Measurements from ENCODE around the gene ASCL4.

ASCL4 gene

DNA sequence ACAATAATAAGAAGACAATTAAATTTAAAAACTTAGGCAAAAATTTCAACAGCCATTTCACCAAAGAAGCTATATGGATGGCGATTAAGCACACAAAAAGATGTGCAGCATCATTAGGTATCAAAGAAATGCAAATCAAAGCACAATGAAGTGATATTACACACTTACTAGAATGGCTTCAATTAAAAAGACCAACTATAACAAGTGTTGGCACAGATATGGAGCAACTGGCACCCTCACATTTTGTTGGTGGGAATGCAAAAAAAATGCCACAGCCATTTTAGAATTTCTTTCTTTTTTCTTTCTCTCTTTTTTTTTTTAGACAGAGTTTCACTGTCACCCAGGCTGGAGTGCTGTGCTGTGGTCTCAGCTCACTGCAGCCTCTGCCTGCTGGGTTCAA is 11.6 kb upstream of the ASCL4 start:
- H3K27ac ChIP-seq, result no peak overlapping the region
- TF ChIP-seq, protein P1, sequence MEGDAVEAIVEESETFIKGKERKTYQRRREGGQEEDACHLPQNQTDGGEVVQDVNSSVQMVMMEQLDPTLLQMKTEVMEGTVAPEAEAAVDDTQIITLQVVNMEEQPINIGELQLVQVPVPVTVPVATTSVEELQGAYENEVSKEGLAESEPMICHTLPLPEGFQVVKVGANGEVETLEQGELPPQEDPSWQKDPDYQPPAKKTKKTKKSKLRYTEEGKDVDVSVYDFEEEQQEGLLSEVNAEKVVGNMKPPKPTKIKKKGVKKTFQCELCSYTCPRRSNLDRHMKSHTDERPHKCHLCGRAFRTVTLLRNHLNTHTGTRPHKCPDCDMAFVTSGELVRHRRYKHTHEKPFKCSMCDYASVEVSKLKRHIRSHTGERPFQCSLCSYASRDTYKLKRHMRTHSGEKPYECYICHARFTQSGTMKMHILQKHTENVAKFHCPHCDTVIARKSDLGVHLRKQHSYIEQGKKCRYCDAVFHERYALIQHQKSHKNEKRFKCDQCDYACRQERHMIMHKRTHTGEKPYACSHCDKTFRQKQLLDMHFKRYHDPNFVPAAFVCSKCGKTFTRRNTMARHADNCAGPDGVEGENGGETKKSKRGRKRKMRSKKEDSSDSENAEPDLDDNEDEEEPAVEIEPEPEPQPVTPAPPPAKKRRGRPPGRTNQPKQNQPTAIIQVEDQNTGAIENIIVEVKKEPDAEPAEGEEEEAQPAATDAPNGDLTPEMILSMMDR (conservative IDR thresholded peaks at IDR 0.05), result no peak

DNA sequence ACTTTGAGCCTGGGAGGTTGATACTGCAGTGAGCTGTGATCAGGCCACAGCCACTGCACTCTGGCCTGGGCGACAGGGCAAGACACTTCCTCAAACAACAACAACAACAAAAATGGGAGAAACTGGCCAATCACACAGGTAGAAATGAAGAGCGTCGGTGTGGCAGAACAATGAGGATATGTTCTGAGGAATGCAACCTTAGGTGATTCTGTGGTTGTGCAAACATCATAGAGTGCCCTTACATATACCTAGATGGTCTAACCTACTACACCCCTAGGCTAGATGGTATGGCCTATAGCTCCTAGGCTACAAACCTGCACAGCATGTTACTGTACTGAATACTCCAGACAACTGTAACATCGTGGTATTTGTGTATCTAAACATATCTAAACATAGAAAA is 9.9 kb upstream of the ASCL4 start:
- TF ChIP-seq, protein P1 (conservative IDR thresholded peaks at IDR 0.05), result no peak
- no peak overlapping the region for H3K27ac ChIP-seq

DNA sequence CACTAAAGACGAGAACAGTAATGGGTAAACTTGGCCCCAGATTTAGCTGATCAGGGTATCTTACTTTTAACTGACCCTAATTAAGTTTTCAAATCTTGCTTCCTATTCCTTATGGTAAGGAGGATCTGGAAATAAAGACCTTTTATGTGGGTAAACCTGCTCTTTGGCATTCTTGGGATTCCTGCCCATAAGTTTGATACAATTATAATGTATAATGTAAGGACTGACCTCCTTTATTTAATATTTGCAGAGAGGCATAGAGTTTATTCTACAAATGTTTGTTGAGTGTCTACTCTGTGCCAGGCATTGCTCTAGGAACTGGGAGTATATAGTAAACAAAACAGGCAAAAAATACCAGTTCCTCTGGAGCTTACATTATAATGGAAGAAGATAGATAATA is 9.2 kb upstream of the ASCL4 start:
- TF ChIP-seq, protein P1 (conservative IDR thresholded peaks at IDR 0.05), result no peak
- H3K27ac ChIP-seq, result no peak overlapping the region

DNA sequence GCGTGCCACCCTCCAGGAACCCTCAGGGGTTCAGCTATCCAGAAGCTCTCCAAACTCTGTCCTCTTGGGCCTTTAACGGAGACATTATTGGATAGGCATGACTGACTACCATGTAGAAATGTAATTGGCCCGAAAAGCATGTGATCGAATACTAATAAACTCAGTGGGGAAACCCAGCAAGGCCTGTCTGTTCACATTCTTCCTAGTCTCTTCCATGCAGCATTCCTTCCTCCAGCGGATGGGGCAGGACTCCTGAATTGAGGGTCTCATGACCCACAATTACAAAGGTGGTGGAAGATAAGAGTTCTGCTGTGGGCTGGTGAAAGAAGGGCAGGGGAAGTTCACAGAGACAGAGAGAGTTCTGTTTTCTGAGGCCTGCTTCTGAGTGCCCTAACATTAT is 7.0 kb upstream of the ASCL4 start:
- TF ChIP-seq, protein P1 (conservative IDR thresholded peaks at IDR 0.05), result no peak
- H3K27ac ChIP-seq, result no peak overlapping the region

DNA sequence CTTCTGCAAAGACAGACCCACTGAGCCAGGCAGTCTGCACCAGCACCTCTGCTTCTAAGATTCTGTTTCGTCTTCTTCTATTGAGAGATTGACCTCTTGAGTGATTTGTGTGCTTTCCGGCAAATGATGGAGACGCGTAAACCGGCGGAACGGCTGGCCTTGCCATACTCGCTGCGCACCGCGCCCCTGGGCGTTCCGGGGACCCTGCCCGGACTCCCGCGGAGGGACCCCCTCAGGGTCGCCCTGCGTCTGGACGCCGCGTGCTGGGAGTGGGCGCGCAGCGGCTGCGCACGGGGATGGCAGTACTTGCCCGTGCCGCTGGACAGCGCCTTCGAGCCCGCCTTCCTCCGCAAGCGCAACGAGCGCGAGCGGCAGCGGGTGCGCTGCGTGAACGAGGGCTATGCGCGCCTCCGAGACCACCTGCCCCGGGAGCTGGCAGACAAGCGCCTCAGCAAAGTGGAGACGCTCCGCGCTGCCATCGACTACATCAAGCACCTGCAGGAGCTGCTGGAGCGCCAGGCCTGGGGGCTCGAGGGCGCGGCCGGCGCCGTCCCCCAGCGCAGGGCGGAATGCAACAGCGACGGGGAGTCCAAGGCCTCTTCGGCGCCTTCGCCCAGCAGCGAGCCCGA is 703 bp downstream of the ASCL4 start:
- H3K27ac ChIP-seq, result no peak overlapping the region
- TF ChIP-seq, protein P1 (conservative IDR thresholded peaks at IDR 0.05), result no peak

DNA sequence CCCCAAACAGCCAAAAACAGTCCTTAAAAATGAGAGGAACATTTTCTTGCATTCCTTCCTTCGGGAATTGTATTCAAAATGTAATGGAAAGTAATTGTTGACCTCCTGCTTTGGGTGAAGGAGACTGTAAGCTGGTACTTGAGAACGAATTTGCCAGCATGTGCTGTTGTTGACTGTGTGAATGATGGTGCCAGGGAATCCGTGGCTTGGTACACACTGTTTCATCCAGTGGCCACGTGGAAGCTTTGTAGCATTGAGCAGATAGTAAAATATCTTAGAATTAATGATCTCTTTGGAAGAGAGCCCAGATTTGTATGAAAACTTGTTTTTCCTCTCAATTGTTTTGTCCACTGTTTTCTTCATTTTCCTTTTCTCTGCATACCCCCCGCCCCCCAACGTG is 1.7 kb downstream of the ASCL4 start:
- TF ChIP-seq, protein P1 (conservative IDR thresholded peaks at IDR 0.05), result no peak
- H3K27ac ChIP-seq, result no peak overlapping the region

DNA sequence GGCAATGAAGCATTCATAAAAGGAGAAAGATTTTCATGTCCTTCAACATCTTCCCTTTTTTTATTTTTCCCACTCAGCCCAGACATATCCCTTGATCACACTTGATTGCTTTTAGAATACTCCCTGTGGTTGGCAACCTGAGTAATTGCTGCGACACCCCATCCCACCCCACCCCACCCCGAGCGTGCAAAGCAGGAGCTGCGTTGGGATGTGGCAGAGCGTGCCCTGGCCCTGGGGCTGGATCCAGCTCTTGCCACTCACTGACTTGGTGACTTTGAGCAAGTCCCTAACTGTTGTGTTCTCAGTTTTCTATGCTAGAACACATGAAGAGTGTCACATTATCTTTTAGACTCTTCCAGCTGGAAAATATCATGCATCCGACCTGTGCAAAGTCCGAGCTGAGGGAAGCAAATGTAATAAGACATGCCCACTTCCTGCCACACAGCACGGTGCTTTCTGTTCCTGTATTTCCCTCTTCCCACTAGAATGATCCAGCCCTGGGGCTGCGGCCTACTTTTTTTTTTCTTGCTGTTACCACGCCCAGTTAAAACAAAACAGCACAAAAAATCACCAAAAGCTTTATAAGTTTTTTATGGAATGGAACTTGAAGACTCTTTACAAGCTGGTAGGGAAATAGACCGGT is 4.0 kb downstream of the ASCL4 start:
- TF ChIP-seq, protein P1 (conservative IDR thresholded peaks at IDR 0.05), result no peak
- no peak overlapping the region for H3K27ac ChIP-seq

Measured in VCaP (cell line).